HFFc6 (cell line): Measurements from ENCODE around the gene MAP3K1. TPM values are rescaled to one million over a fixed set of nuclear protein-coding genes. Genes with fewer than 3 reads are reported as not detected.

Experiments used
- DNase-seq: peaks from one replicate; pipeline ENCODE4 v3.0.0-alpha.2; 2018
- H3K27ac Mint-ChIP-seq: 2 replicates; pipeline ENCODE4 v1.8.0; 2020; ENCODE audit warnings: mild to moderate bottlenecking, mixed read lengths
- H3K27me3 Mint-ChIP-seq: 2 replicates; pipeline ENCODE4 v1.8.0; 2021; ENCODE audit warnings: mild to moderate bottlenecking, moderate library complexity, mixed read lengths; ENCODE audit not compliant: insufficient read depth
- H3K36me3 Mint-ChIP-seq: 2 replicates; pipeline ENCODE4 v1.8.0; 2021; ENCODE audit warnings: low read depth, mixed read lengths
- H3K4me1 Mint-ChIP-seq: 2 replicates; pipeline ENCODE4 v1.8.0; 2020; ENCODE audit warnings: low read depth, mixed read lengths
- H3K4me3 Mint-ChIP-seq: 2 replicates; pipeline ENCODE4 v1.8.0; 2020; ENCODE audit warnings: mild to moderate bottlenecking, moderate library complexity, mixed read lengths
- H3K9me3 Mint-ChIP-seq: 2 replicates; pipeline ENCODE4 v1.8.0; 2020; ENCODE audit warnings: mild to moderate bottlenecking, mixed read lengths
- CTCF ChIP-seq: fragments of 200-600 bp; sonication (generic); IDR thresholded peaks from 2 replicates; pipeline ENCODE4 v1.5.0; 2021; ENCODE audit warnings: antibody characterized with exemption, mild to moderate bottlenecking
- total RNA-seq, 6 experiments: library from RNA; stranded (reverse); fragmentation: NEBNext Ultra II Directional; extraction: Animal tissue kit (Norgen Biotek cat#: 25700); gene quantifications; 2 replicates in 1 of 6; 3 replicates in 5 of 6; pipeline ENCODE4 v1.2.3, GENCODE V29; 2021

The MAP3K1 gene
- total RNA-seq, 6 experiments from 2014 or later = 3.4 to 4.7 (median 3.7) TPM

GRCh38 chr5:56783261-56783660, 32.1 kb upstream of the MAP3K1 start:
- TF ChIP-seq CTCF = no peak
- DNase-seq = no peak
- Mint-ChIP-seq H3K36me3 (no peaks in the 10 kb centered on the region), H3K9me3 (no peaks in the 10 kb centered on the region), H3K27me3 (peaks cover 16% of the 10 kb centered on the region), H3K4me1 (no peaks in the 10 kb centered on the region), H3K4me3 (no peak overlapping the region), H3K27ac (no peak overlapping the region)

GRCh38 chr5:56786346-56786745, 29.0 kb upstream of the MAP3K1 start:
- Mint-ChIP-seq H3K4me3 (no peak overlapping the region), H3K27ac (no peak overlapping the region), H3K36me3 (no peaks in the 10 kb centered on the region), H3K27me3 (peaks cover 11% of the 10 kb centered on the region), H3K9me3 (no peaks in the 10 kb centered on the region), H3K4me1 (no peaks in the 10 kb centered on the region)
- no peak for DNase-seq
- TF ChIP-seq CTCF = no peak

GRCh38 chr5:56791396-56791795, 24.0 kb upstream of the MAP3K1 start:
- Mint-ChIP-seq H3K9me3 (no peaks in the 10 kb centered on the region), H3K27me3 (peaks cover 7% of the 10 kb centered on the region; the same call in 1 of the 2 replicates), H3K4me1 (no peaks in the 10 kb centered on the region), H3K36me3 (no peaks in the 10 kb centered on the region), H3K4me3 (no peak overlapping the region), H3K27ac (no peak overlapping the region)
- no peak for DNase-seq
- TF ChIP-seq CTCF = no peak

GRCh38 chr5:56798521-56798920, 16.8 kb upstream of the MAP3K1 start:
- Mint-ChIP-seq H3K4me3 (no peak overlapping the region), H3K9me3 (no peaks in the 10 kb centered on the region), H3K36me3 (no peaks in the 10 kb centered on the region), H3K27ac (no peak overlapping the region), H3K4me1 (no peaks in the 10 kb centered on the region), H3K27me3 (peaks cover 3% of the 10 kb centered on the region; the same call in 1 of the 2 replicates)
- no peak for TF ChIP-seq CTCF
- DNase-seq = no peak

GRCh38 chr5:56800186-56800585, 15.2 kb upstream of the MAP3K1 start:
- no peak overlapping the region for H3K27ac Mint-ChIP-seq
- TF ChIP-seq CTCF = no peak
- no peaks in the 10 kb centered on the region for H3K4me1 Mint-ChIP-seq
- H3K27me3 Mint-ChIP-seq = peaks cover 5% of the 10 kb centered on the region
- H3K36me3 Mint-ChIP-seq = no peaks in the 10 kb centered on the region
- no peak overlapping the region for H3K4me3 Mint-ChIP-seq
- DNase-seq = no peak
- no peaks in the 10 kb centered on the region for H3K9me3 Mint-ChIP-seq

- no peak for DNase-seq
- Mint-ChIP-seq H3K27ac (no peak overlapping the region), H3K9me3 (no peaks in the 10 kb centered on the region), H3K4me1 (no peaks in the 10 kb centered on the region), H3K4me3 (no peak overlapping the region), H3K36me3 (no peaks in the 10 kb centered on the region), H3K27me3 (peaks cover 9% of the 10 kb centered on the region)
- TF ChIP-seq CTCF = no peak
These were observed 14.1 kb upstream of the MAP3K1 start for GRCh38 chr5:56801256-56801655.
